Panc1 (cell line): ENCODE measurements around the gene NPRL2.

Experiments used
- CTCF ChIP-seq: fragments of 450-650 bp; IDR thresholded peaks from 2 replicates; pipeline ENCODE4 v1.5.1; 2017; ENCODE audit warnings: mild to moderate bottlenecking
- POLR2AphosphoS5 ChIP-seq: IDR thresholded peaks from 2 replicates; pipeline ENCODE4 v1.6.1; 2012; ENCODE audit warnings: mild to moderate bottlenecking, low read depth, low read length, moderate library complexity

GRCh38 chr3:50327129-50327528 is 23.4 kb downstream of the NPRL2 start:
- TF ChIP-seq POLR2AphosphoS5 (no peak), CTCF (no peak)
